VCaP (cell line): ENCODE data around the gene HIC1.

Experiments
- H3K27ac ChIP-seq: fragments of 450-650 bp; 2 replicates; pipeline ENCODE4 v1.5.1; 2017
- CTCF ChIP-seq: fragments of 450-650 bp; conservative IDR thresholded peaks from 2 replicates; pipeline ENCODE4 v1.5.1; 2017; ENCODE audit warnings: mild to moderate bottlenecking, moderate library complexity

HIC1 gene

GRCh38 chr17:2110436-2110835, 55.5 kb downstream of the HIC1 start:
- TF ChIP-seq CTCF = no peak
- peak overlapping the region; percentile 89 for H3K27ac ChIP-seq

GRCh38 chr17:2111691-2112090, 56.8 kb downstream of the HIC1 start:
- peak overlapping the region; percentile 89 for H3K27ac ChIP-seq
- TF ChIP-seq CTCF = no peak
